ENCODE data around the gene SLC6A11.

SLC6A11 gene

GRCh38 chr3:10855083-10855870, 39.2 kb downstream of the SLC6A11 start:
- no peaks in the 10 kb centered on the region for H3K4me1 ChIP-seq (ENCODE audit: insufficient read depth, low read length)
- no peaks in the 10 kb centered on the region for H3K36me3 ChIP-seq (ENCODE audit: insufficient read depth, low read length)
- H3K27me3 ChIP-seq (ENCODE audit: insufficient read depth, low read length), result no peaks in the 10 kb centered on the region
- no peaks in the 10 kb centered on the region for H3K9me3 ChIP-seq (ENCODE audit: low read length)
- H3K4me3 ChIP-seq (ENCODE audit: low read length), result no peak overlapping the region
- no peak overlapping the region for H2AFZ ChIP-seq (ENCODE audit: low read depth, low read length)

DNA sequence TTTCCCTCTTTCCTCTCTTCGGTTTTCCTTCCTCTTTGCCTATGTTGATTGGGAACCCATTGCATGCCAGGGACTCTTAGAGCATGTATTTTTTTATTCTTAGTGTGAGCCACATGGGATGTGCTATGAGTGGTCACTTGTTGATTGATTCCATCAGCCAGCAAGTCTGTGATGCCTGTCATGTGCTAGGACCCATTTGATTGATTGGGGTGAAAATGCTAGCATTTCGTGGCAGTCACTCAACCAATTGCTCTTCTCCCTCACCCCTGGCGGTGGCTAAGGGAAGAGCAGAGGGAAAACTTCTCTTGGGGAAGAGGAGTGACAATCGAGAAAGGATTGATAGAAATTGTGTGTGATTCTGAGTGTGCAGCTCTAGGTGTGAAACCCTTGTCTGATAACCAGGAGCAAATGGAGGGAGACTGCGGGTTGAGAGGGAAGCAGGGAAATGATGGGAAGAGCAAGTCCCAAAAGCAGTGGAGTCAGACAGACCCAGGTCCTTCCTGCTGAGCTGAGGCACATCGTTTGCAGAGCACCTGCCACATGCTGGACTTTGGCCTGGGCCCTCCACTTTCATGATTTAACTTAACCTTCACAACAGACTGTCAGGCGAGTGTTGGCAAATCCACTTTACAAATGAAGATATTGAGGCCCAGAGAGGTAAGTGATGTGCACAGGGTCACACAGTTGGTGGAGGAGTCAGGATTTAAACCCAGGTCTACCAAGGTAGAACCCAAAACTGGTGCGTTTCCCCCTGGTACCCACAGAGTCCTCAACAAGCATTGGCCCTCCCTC, 40.0 kb downstream of the SLC6A11 start:
- H3K9me3 ChIP-seq (ENCODE audit: low read length), result no peaks in the 10 kb centered on the region
- no peaks in the 10 kb centered on the region for H3K4me1 ChIP-seq (ENCODE audit: insufficient read depth, low read length)
- H2AFZ ChIP-seq (ENCODE audit: low read depth, low read length), result no peak overlapping the region
- no peaks in the 10 kb centered on the region for H3K27me3 ChIP-seq (ENCODE audit: insufficient read depth, low read length)
- H3K4me3 ChIP-seq (ENCODE audit: low read length), result no peak overlapping the region
- H3K36me3 ChIP-seq (ENCODE audit: insufficient read depth, low read length), result no peaks in the 10 kb centered on the region

DNA sequence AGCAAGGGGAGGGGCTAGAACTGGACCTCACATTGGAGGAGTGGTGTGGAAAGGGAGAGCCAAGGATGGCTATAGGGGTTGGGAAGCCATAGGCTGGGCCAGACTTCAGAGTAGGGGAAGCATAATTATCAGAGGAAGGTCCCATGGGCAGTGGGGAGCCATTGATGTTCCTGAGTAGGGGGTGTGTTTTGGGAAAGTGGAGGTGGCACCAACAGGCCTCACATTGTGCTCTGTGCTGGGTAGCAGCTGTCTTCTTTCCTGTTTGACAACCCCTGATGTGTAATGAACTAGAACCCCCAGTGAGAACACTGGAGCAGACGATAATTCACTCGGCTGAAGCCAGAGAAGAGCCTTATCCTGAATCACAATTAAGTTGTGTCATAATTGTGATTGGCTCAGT, 41.2 kb downstream of the SLC6A11 start:
- Histone ChIP-seq H3K9me3 (ENCODE audit: low read length) (no peaks in the 10 kb centered on the region), H3K4me1 (ENCODE audit: insufficient read depth, low read length) (no peaks in the 10 kb centered on the region), H3K27me3 (ENCODE audit: insufficient read depth, low read length) (no peaks in the 10 kb centered on the region), H3K36me3 (ENCODE audit: insufficient read depth, low read length) (no peaks in the 10 kb centered on the region), H3K4me3 (ENCODE audit: low read length) (no peak overlapping the region), H2AFZ (ENCODE audit: low read depth, low read length) (no peak overlapping the region)

DNA sequence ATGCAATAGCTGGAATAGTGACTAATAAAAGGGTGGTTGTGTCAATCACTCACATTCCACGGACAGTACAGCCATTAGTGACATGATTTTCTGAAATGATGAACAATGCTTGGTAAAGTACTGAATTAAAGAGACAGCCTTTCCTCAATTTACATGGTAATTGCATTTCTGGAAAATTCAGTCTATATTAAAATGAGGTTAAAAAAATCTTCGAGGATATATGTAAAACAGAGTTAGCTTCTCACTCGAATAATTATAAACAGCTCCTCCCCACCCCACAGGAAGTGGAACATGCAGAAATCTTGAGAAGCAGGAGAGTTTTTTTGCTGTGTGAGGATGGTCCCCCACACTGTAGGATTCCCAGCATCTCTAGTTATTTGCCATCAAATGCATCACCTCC, 42.1 kb downstream of the SLC6A11 start:
- H3K36me3 ChIP-seq (ENCODE audit: insufficient read depth, low read length), result no peaks in the 10 kb centered on the region
- H3K4me3 ChIP-seq (ENCODE audit: low read length), result no peak overlapping the region
- H3K27me3 ChIP-seq (ENCODE audit: insufficient read depth, low read length), result no peaks in the 10 kb centered on the region
- H3K4me1 ChIP-seq (ENCODE audit: insufficient read depth, low read length), result no peaks in the 10 kb centered on the region
- H3K9me3 ChIP-seq (ENCODE audit: low read length), result no peaks in the 10 kb centered on the region
- no peak overlapping the region for H2AFZ ChIP-seq (ENCODE audit: low read depth, low read length)

- Histone ChIP-seq H3K36me3 (ENCODE audit: insufficient read depth, low read length) (no peaks in the 10 kb centered on the region), H3K4me1 (ENCODE audit: insufficient read depth, low read length) (no peaks in the 10 kb centered on the region)
Measured at GRCh38 chr3:10867384-10867783, 51.4 kb downstream of the SLC6A11 start.

DNA sequence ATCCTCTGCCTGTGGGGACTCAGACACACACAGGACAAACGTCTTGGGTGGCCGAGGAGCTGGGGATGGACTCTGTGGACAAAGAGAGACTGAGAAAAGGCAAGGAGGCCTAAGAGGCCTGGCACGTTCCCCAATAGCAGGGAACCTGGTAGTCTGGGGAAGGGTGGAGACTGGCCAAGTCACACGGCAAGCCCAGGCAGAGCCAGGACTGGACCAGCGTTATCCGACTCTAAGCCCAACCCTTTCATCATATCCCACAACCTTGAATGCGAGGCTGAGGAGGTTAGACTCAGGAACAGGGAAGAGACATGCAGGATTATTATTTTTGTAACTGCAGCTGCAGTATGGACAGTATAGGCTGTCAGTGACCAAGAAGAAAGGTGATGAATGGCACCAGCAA, 53.4 kb downstream of the SLC6A11 start:
- Histone ChIP-seq H3K27me3 (ENCODE audit: insufficient read depth, low read length) (peaks cover 3% of the 10 kb centered on the region), H3K9me3 (ENCODE audit: low read length) (no peaks in the 10 kb centered on the region), H3K4me1 (ENCODE audit: insufficient read depth, low read length) (no peaks in the 10 kb centered on the region), H2AFZ (ENCODE audit: low read depth, low read length) (no peak overlapping the region), H3K36me3 (ENCODE audit: insufficient read depth, low read length) (no peaks in the 10 kb centered on the region), H3K4me3 (ENCODE audit: low read length) (no peak overlapping the region)

More at GRCh38 chr3:10867384-10867783, 51.4 kb downstream of the SLC6A11 start:
- Histone ChIP-seq H2AFZ (ENCODE audit: low read depth, low read length) (no peak overlapping the region), H3K4me3 (ENCODE audit: low read length) (no peak overlapping the region), H3K27me3 (ENCODE audit: insufficient read depth, low read length) (no peaks in the 10 kb centered on the region), H3K9me3 (ENCODE audit: low read length) (no peaks in the 10 kb centered on the region)

DNA sequence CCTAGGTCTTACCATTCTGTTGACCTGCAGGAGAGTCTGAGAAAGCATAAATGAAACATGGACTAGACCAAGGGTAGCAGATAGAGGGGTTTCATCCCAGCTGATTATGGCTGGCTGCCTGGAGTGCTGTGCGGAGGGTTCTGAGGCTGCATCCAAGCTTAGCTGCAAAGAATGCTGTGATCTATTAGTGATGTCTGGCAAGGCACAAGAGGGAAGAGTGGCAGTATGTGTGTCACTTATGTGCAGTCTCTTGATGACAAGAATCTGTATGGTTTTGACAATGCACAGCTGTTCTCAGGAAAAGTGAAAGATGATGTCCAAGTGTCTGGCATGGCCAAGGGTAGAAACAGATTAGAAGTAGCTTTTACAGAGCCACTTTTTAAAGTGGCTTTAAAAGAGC, 54.3 kb downstream of the SLC6A11 start:
- no peak overlapping the region for H2AFZ ChIP-seq (ENCODE audit: low read depth, low read length)
- peaks cover 3% of the 10 kb centered on the region for H3K27me3 ChIP-seq (ENCODE audit: insufficient read depth, low read length)
- no peaks in the 10 kb centered on the region for H3K4me1 ChIP-seq (ENCODE audit: insufficient read depth, low read length)
- H3K4me3 ChIP-seq (ENCODE audit: low read length), result no peak overlapping the region
- H3K9me3 ChIP-seq (ENCODE audit: low read length), result no peaks in the 10 kb centered on the region
- H3K36me3 ChIP-seq (ENCODE audit: insufficient read depth, low read length), result no peaks in the 10 kb centered on the region

DNA sequence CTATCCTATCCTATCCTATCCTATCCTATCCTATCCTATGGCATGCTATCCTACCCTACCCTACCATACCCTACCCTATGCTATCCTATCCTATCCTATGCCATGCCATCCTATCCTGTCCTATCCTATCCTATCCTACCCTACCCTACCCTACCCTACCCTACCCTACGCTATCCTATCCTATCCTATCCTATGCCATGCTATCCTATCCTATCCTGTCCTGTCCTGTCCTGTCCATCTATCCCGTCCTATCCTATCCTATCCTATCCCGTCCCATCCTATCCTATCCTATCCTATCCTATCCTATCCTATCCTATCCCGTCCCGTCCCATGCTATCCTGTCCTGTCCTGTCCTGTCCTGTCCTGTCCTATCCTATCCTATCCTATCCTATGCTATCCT, 57.4 kb downstream of the SLC6A11 start:
- no peaks in the 10 kb centered on the region for H3K9me3 ChIP-seq (ENCODE audit: low read length)

GRCh38 chr3:10875914-10876313, 59.9 kb downstream of the SLC6A11 start:
- Histone ChIP-seq H3K4me1 (ENCODE audit: insufficient read depth, low read length) (no peaks in the 10 kb centered on the region), H3K27me3 (ENCODE audit: insufficient read depth, low read length) (peaks cover 8% of the 10 kb centered on the region), H3K36me3 (ENCODE audit: insufficient read depth, low read length) (no peaks in the 10 kb centered on the region)

More for the DNA sequence above, 57.4 kb downstream of the SLC6A11 start:
- Histone ChIP-seq H3K36me3 (ENCODE audit: insufficient read depth, low read length) (no peaks in the 10 kb centered on the region), H2AFZ (ENCODE audit: low read depth, low read length) (no peak overlapping the region), H3K4me1 (ENCODE audit: insufficient read depth, low read length) (no peaks in the 10 kb centered on the region), H3K4me3 (ENCODE audit: low read length) (no peak overlapping the region), H3K27me3 (ENCODE audit: insufficient read depth, low read length) (peaks cover 8% of the 10 kb centered on the region)

DNA sequence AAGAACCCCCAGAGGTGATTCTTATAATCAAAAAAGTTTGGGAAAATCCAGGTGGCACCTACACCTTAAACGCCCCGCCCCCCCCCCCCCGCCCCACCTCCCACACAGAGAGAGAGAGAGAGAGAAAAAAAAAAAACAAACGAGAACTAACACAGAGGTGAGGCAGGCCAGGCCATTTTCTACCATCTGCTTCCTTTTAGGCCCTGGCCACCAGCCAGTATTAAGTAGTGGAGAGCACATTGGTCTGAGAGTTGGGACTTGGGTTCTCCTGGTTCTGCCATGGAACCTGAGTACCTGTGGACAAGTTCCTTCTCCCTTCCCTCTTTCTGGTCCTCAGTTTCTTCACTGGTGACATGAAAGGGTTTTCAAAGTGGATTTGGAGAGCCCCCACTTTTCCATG, 60.6 kb downstream of the SLC6A11 start:
- H3K27me3 ChIP-seq (ENCODE audit: insufficient read depth, low read length), result peaks cover 8% of the 10 kb centered on the region
- H3K4me1 ChIP-seq (ENCODE audit: insufficient read depth, low read length), result no peaks in the 10 kb centered on the region
- H3K36me3 ChIP-seq (ENCODE audit: insufficient read depth, low read length), result no peaks in the 10 kb centered on the region
- no peak overlapping the region for H3K4me3 ChIP-seq (ENCODE audit: low read length)
- no peaks in the 10 kb centered on the region for H3K9me3 ChIP-seq (ENCODE audit: low read length)
- H2AFZ ChIP-seq (ENCODE audit: low read depth, low read length), result no peak overlapping the region

More at GRCh38 chr3:10875914-10876313, 59.9 kb downstream of the SLC6A11 start:
- Histone ChIP-seq H3K9me3 (ENCODE audit: low read length) (no peaks in the 10 kb centered on the region), H3K4me3 (ENCODE audit: low read length) (no peak overlapping the region), H2AFZ (ENCODE audit: low read depth, low read length) (no peak overlapping the region)

DNA sequence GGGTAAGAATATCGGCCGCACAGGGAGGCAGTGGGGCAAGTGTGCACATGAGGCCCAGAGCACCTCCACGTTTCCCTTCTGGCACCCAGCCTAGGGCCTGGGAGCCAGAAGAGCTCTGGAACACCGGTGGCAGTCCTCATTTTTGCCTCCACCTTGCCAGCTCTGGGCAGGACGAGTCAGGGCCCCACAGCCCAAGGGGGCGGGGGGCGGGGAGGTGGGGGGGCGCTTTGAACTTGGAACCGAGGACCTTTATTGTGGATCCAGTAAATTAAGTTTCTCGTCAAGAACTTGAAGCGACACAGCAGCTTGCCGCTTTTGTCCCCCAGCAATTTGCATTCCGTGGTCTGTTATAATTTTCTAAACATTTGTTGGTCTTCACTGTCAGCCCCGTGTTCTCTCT, 66.8 kb downstream of the SLC6A11 start:
- Histone ChIP-seq H3K4me3 (ENCODE audit: low read length) (no peak overlapping the region), H3K27me3 (ENCODE audit: insufficient read depth, low read length) (no peaks in the 10 kb centered on the region), H3K9me3 (ENCODE audit: low read length) (no peaks in the 10 kb centered on the region), H3K36me3 (ENCODE audit: insufficient read depth, low read length) (no peaks in the 10 kb centered on the region), H2AFZ (ENCODE audit: low read depth, low read length) (no peak overlapping the region), H3K4me1 (ENCODE audit: insufficient read depth, low read length) (no peaks in the 10 kb centered on the region)

DNA sequence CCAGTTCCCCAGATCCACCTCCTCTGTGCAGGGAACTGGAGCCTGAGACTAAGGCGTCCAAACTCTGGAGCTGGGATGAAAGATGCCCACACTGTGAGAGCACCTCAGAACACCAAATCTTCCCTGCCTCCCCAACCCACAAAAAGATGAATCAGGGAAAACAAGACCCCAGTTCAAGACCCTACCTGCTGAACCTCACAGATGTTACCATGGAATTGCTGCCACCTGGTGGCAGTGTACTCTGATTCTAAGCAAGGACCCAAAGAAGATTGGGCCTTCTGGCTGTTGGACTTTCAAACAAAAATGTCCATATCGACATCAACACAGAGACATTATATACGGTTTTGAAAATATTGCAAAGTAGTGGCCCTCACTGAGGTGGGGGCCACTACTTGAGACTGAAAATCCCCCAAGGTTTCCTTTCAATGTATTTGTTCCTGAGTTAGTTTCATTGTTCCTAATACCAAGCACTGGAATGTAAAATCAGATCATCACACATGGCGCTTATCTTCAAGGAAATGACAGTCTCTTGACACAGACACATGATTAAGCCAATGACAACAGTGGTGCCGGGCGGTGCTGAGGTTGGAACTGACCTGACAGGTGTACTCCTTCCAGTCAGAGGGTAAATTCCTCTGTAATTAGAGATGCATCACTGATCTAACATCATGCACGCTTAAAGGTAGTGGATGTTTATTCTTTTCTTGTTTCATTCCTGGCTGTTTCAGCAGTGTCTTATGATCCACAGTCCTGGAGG, 67.6 kb downstream of the SLC6A11 start:
- Histone ChIP-seq H2AFZ (ENCODE audit: low read depth, low read length) (no peak overlapping the region), H3K4me1 (ENCODE audit: insufficient read depth, low read length) (no peaks in the 10 kb centered on the region), H3K27me3 (ENCODE audit: insufficient read depth, low read length) (no peaks in the 10 kb centered on the region)

DNA sequence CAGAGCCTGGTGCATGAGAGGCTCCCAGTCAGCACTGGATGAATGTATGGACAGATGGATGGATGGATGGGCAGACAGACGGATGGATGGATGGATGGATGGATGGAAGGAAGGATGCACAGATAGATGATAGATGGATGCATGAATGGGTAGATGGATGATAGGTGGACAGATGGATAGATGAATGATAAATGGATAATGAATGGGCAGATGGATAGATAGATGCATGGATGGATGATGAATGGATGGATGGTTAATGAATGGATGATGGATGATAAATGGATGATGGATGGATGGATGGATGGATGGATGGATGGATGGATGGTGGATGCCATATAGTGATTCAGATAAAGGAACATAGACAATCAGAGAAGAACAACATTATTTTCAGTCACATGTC, 71.0 kb downstream of the SLC6A11 start:
- no peak overlapping the region for H2AFZ ChIP-seq (ENCODE audit: low read depth, low read length)
- no peaks in the 10 kb centered on the region for H3K27me3 ChIP-seq (ENCODE audit: insufficient read depth, low read length)

More for the DNA sequence above, 67.6 kb downstream of the SLC6A11 start:
- no peak overlapping the region for H3K4me3 ChIP-seq (ENCODE audit: low read length)
- no peaks in the 10 kb centered on the region for H3K9me3 ChIP-seq (ENCODE audit: low read length)
- no peaks in the 10 kb centered on the region for H3K36me3 ChIP-seq (ENCODE audit: insufficient read depth, low read length)

More for the DNA sequence above, 71.0 kb downstream of the SLC6A11 start:
- Histone ChIP-seq H3K4me1 (ENCODE audit: insufficient read depth, low read length) (no peaks in the 10 kb centered on the region), H3K9me3 (ENCODE audit: low read length) (no peaks in the 10 kb centered on the region), H3K36me3 (ENCODE audit: insufficient read depth, low read length) (no peaks in the 10 kb centered on the region), H3K4me3 (ENCODE audit: low read length) (no peak overlapping the region)
